GM12874 (cell line): ENCODE data around the gene NMT1.

Experiments used
- TF ChIP-seq, protein P1 (sequence below): IDR thresholded peaks from 2 replicates; pipeline ENCODE4 v1.5.1; 2011; ENCODE audit warnings: low read depth, mild to moderate bottlenecking, control low read depth, low read length, moderate library complexity; ENCODE audit not compliant: insufficient read depth

NMT1 gene

DNA sequence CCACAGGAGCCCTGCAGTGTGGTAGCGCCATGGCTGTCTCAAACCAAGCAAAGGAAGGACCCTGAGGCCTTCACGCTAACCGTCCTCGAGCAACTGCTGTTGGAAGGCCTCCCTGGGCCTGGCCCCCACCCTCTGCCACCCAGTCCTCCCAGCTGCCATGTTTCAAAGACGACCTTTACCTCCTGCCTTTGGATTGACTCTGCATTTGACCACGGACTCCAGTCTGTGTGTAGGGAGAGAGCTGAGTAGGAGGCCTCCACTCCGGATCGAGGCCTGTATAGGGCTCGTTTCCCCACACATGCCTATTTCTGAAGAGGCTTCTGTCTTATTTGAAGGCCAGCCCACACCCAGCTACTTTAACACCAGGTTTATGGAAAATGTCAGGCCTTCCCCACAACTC lies 46.9 kb downstream of the NMT1 start:
- TF ChIP-seq, protein P1, sequence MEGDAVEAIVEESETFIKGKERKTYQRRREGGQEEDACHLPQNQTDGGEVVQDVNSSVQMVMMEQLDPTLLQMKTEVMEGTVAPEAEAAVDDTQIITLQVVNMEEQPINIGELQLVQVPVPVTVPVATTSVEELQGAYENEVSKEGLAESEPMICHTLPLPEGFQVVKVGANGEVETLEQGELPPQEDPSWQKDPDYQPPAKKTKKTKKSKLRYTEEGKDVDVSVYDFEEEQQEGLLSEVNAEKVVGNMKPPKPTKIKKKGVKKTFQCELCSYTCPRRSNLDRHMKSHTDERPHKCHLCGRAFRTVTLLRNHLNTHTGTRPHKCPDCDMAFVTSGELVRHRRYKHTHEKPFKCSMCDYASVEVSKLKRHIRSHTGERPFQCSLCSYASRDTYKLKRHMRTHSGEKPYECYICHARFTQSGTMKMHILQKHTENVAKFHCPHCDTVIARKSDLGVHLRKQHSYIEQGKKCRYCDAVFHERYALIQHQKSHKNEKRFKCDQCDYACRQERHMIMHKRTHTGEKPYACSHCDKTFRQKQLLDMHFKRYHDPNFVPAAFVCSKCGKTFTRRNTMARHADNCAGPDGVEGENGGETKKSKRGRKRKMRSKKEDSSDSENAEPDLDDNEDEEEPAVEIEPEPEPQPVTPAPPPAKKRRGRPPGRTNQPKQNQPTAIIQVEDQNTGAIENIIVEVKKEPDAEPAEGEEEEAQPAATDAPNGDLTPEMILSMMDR: no peak

DNA sequence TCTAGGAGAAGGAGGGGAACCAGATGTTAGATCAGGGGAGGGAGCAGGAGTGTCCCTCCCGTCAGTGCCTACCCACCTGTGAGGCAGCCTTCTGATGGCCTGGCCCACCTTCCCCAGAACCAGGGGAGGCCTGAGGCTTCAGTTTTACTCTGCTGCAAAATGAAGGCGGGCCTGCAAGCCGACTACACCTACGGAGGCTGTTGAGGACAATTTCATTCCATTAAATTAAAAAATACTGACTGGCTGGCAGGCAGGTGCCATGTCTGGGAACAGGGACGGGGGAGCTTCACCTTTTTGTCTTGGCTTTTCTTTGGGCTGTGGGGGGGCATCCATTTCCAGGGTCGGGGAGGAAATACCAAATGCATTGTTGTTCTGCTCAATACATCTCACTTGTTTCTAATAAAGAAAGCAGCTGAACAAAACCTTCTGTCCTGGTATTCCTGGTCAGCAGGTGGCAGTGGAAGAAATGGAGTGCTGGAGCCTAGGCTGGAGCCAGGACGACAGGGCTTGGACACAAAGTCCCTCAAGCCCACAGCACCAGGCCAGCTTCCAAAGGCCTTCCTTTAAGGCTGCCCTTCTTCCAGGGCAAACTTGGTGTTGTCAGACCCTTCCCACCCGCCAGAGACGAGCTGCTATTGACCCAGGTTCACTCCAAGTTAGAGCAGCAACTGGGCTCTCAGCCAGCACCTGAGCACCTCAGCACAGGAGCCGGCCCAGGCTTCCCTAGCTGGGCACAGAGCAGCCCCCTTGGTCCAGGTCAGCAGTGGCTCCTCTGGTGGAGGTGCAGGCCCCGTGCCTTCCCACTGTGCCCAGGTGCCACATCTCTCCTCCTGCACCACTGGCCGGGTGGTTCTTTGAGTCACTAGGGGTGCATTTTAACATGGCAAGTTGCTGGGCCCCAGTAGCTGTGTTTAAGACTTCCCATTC lies 47.7 kb downstream of the NMT1 start:
- TF ChIP-seq, protein P1: no peak

GRCh38 chr17:45110676-45111611 lies 49.8 kb downstream of the NMT1 start:
- TF ChIP-seq, protein P1: no peak

DNA sequence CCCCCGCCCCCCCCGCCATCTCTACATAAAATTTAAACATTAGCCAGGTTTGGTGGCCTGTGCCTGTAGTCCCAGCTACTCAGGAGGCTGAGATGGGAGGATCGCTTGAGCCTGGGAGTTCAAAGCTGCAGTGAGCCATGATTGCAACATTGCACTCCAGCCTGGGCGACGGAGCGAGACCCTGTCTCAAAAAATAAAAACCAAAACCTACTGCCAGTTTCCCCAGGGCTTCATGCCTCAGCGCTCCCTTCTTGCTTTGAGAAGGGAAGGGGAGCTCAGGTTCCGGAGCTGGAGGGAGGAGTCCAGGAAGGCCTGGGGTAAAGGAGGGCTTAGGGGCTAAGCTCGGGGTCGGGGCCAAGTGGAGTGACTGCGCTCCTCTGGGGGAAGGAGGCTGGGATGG lies 50.7 kb downstream of the NMT1 start:
- TF ChIP-seq, protein P1: no peak

DNA sequence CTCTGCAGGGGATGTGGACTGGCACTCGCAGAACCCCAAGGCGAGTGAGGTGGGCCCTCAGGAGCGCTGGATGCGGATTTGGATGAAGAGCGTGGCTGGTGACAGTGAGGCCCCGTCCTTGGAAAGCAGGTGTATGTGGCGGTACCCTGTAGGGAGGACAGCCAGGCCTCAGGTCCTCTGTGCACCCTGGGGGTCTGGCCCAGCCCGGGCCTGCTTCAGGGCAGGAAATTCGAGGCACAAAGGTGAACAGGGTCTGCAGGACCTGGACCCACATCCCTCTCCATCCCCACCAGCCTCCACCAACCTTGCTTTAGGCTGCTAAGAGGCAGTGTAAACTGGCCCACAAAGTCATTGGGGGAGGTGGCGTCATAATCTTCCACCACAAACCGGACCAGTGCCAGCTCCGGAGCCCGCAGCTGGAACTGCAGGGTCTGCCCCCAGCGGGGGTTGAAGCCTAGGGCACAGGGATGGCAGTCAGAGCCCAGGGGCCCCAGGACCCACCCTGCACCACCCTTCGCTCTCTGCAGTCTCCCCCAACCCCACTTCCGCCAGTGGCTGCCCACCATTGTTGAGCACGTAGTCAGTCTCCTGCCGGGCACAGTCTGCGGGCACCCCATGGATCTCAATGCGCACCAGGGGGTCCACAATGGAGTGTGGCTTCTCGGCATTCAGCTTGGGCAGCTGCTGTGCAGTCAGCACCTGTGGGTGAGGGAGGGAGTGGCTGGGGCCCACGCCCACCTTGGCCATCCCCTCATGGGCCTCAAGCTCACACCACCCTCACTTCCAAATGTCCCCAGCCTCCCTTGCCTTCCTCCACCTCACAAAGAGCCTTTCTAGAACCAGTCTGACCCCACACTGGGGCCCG lies 51.7 kb downstream of the NMT1 start:
- TF ChIP-seq, protein P1: no peak

DNA sequence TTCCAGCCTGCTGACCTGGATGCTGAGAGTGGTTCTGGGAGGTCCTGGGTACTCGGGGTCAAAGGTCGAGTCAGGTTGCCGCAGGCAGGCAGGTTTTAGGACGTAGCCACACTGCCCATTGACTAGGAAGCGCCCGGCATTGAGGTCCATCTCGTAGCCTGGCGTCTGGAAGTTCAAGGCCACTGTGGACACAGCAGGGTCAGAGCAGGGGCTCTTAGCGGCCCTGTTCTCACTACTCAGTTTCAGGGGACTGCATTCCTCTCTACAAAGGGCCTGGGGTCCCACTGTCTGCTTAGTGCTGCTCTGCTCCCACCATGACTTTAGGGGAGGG lies 52.3 kb downstream of the NMT1 start:
- TF ChIP-seq, protein P1: no peak
